ENCODE measurements around the gene HCRTR2. TPM values are rescaled to one million over a fixed set of nuclear protein-coding genes. Genes with fewer than 3 reads are reported as not detected.

The HCRTR2 gene
- total RNA-seq, 1 experiment from 2014 or later = not detected

DNA sequence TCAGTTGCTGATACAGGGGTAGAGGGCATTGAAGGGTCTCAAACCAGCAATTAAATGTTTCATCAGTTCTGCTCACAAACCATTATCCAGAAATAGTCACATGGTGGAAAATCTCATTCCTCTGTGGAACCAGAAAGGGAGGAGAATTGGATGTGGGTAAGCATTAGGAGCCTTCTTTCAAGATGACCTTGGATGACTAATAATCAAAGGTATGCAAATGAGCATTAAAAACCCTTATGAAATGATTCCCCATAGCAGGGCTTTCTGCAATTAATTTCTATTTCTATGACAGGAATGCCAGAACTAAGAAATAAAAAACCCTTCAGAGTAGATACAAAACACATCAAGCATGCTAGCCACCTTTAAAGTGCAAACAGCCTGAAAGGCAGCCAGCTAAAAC is 37.4 kb upstream of the HCRTR2 start:
- H3K4me1 Mint-ChIP-seq (ENCODE audit: insufficient read depth, unreplicated experiment) = no peaks in the 10 kb centered on the region
- TF ChIP-seq, protein P1, sequence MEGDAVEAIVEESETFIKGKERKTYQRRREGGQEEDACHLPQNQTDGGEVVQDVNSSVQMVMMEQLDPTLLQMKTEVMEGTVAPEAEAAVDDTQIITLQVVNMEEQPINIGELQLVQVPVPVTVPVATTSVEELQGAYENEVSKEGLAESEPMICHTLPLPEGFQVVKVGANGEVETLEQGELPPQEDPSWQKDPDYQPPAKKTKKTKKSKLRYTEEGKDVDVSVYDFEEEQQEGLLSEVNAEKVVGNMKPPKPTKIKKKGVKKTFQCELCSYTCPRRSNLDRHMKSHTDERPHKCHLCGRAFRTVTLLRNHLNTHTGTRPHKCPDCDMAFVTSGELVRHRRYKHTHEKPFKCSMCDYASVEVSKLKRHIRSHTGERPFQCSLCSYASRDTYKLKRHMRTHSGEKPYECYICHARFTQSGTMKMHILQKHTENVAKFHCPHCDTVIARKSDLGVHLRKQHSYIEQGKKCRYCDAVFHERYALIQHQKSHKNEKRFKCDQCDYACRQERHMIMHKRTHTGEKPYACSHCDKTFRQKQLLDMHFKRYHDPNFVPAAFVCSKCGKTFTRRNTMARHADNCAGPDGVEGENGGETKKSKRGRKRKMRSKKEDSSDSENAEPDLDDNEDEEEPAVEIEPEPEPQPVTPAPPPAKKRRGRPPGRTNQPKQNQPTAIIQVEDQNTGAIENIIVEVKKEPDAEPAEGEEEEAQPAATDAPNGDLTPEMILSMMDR (IDR thresholded peaks at IDR 0.05; ENCODE audit: unreplicated experiment) = no peak
- intact Hi-C loops (cut with micrococcal nuclease) = no loop called here
- H3K9me3 Mint-ChIP-seq (ENCODE audit: unreplicated experiment) = peaks cover 6% of the 10 kb centered on the region
- H3K4me3 Mint-ChIP-seq (ENCODE audit: unreplicated experiment) = no peak overlapping the region
- no TSS peak for BruUV-seq (replicated peaks)
- no peaks in the 10 kb centered on the region for H3K27me3 Mint-ChIP-seq (ENCODE audit: insufficient read depth, unreplicated experiment)
- CTCF ChIA-PET = no interaction called here
- no peak for DNase-seq (ENCODE audit: unreplicated experiment)
- H3K27ac Mint-ChIP-seq (ENCODE audit: low read depth, unreplicated experiment) = no peak overlapping the region
- POLR2A ChIA-PET = no interaction called here
- no peaks in the 10 kb centered on the region for H3K36me3 Mint-ChIP-seq (ENCODE audit: insufficient read depth, unreplicated experiment)

DNA sequence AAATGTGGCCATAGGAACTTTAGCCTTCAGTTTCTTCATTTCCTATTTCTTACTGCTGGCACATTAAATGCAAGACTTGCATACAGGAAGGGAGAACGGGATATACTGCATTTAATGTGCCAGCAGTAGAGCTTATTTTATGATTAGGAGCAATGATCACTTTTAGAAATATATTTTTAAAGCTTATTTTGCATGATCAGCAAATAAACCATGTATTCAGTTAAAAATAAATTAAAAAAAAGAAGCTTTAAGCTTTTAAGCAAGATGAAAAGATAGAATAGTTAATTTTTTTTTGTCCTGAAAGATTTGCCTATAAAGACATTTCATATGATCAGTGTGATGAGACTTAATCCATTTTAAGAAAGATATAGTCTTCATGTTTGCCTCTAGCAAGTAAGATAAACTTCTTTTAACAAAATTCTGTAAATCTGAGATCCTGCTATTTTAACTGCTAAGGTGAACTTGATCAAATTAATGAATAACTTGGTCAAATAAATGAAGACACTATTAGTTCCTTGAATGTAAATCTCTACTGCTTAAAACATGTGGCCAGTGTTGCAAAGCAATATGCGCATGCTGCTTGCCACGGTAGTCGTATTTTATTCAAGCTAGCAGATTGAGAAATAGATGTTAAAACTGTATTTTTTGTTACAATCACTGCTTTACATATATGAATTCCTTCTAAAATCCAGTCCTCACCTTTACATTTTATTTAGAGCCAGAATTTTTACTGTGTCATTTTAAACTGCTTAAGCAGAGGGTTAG is 36.2 kb upstream of the HCRTR2 start:
- Mint-ChIP-seq H3K4me3 (ENCODE audit: unreplicated experiment) (no peak overlapping the region), H3K27ac (ENCODE audit: low read depth, unreplicated experiment) (no peak overlapping the region), H3K27me3 (ENCODE audit: insufficient read depth, unreplicated experiment) (no peaks in the 10 kb centered on the region), H3K4me1 (ENCODE audit: insufficient read depth, unreplicated experiment) (no peaks in the 10 kb centered on the region), H3K36me3 (ENCODE audit: insufficient read depth, unreplicated experiment) (no peaks in the 10 kb centered on the region), H3K9me3 (ENCODE audit: unreplicated experiment) (peaks cover 6% of the 10 kb centered on the region)
- ChIA-PET CTCF (no interaction called here), POLR2A (interaction anchor here (0.6 kb wide), 1 partner anchor 261 kb away, joined by 3 read pairs; no protein-coding TSS in a partner anchor)
- TF ChIP-seq, protein P1 (IDR thresholded peaks at IDR 0.05; ENCODE audit: unreplicated experiment) = no peak
- no TSS peak for BruUV-seq (replicated peaks)
- intact Hi-C loops (cut with micrococcal nuclease) = no loop called here
- DNase-seq (ENCODE audit: unreplicated experiment) = no peak

DNA sequence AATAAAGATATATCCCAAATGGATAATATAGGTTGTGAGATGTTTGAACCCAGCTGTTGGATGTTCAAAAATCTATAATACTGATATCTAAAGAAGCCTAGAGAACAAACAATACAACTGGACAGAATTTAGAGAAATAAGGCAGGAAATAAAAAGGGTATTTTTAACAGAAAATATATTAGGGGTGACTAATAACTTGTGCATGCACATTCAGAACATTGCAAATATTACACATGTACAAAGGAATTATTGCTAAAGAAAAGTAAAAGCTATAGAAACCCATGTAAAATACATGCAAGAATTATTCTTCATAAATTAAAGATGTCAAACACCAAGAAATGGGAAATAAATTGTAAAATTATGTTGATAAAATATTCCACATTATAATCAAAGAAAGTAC is 32.7 kb upstream of the HCRTR2 start:
- no peak for DNase-seq (ENCODE audit: unreplicated experiment)
- no TSS peak for BruUV-seq (replicated peaks)
- Mint-ChIP-seq H3K36me3 (ENCODE audit: insufficient read depth, unreplicated experiment) (no peaks in the 10 kb centered on the region), H3K27me3 (ENCODE audit: insufficient read depth, unreplicated experiment) (no peaks in the 10 kb centered on the region), H3K27ac (ENCODE audit: low read depth, unreplicated experiment) (no peak overlapping the region), H3K4me1 (ENCODE audit: insufficient read depth, unreplicated experiment) (no peaks in the 10 kb centered on the region), H3K9me3 (ENCODE audit: unreplicated experiment) (peaks cover 8% of the 10 kb centered on the region), H3K4me3 (ENCODE audit: unreplicated experiment) (no peak overlapping the region)
- TF ChIP-seq, protein P1 (IDR thresholded peaks at IDR 0.05; ENCODE audit: unreplicated experiment) = no peak
- intact Hi-C loops (cut with micrococcal nuclease) = no loop called here
- ChIA-PET POLR2A (no interaction called here), CTCF (no interaction called here)

DNA sequence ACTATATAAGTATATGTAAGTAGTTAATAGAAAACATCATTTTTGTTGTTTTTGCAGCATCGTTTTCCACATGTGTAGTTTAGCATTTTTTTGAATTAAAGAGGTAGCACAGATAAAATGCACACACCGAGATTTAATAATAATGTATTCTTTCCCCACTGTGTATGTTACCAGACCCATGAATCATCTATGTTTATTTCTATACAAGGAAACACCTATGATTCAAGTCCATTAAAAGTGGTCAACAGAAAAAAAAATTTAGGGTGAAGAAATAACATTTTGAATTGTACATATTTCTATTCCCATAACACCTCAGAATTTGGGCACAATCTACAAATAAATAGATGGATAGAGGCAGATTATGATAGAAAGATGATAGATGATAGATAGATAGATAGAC is 31.7 kb upstream of the HCRTR2 start:
- Mint-ChIP-seq H3K27ac (ENCODE audit: low read depth, unreplicated experiment) (no peak overlapping the region), H3K36me3 (ENCODE audit: insufficient read depth, unreplicated experiment) (no peaks in the 10 kb centered on the region), H3K4me1 (ENCODE audit: insufficient read depth, unreplicated experiment) (no peaks in the 10 kb centered on the region), H3K9me3 (ENCODE audit: unreplicated experiment) (peaks cover 8% of the 10 kb centered on the region), H3K4me3 (ENCODE audit: unreplicated experiment) (no peak overlapping the region), H3K27me3 (ENCODE audit: insufficient read depth, unreplicated experiment) (no peaks in the 10 kb centered on the region)
- intact Hi-C loops (cut with micrococcal nuclease) = no loop called here
- DNase-seq (ENCODE audit: unreplicated experiment) = no peak
- ChIA-PET CTCF (interaction anchor here (0.7 kb wide), 1 partner anchor 63 kb away, joined by 3 read pairs; no protein-coding TSS in a partner anchor), POLR2A (no interaction called here)
- TF ChIP-seq, protein P1 (IDR thresholded peaks at IDR 0.05; ENCODE audit: unreplicated experiment) = no peak
- no TSS peak for BruUV-seq (replicated peaks)

All from MCF 10A (cell line).